ENCODE measurements around the gene ADGRB3.

- no peak for TF ChIP-seq CTCF (conservative IDR thresholded peaks at IDR 0.05; ENCODE audit: low read depth, low read length)
- no peak for TF ChIP-seq EZH2 (IDR thresholded peaks at IDR 0.05; ENCODE audit: low read length, unreplicated experiment)
- TF ChIP-seq EZH2phosphoT487 (IDR thresholded peaks at IDR 0.05; ENCODE audit: borderline replicate concordance, low read length): no peak
Measured at GRCh38 chr6:68779366-68779765, 144.3 kb downstream of the ADGRB3 start.
